Thyroid gland (tissue), 4 donors: Measurements from ENCODE around the gene CASP14. TPM values are rescaled to one million over a fixed set of nuclear protein-coding genes. Genes with fewer than 3 reads are reported as not detected.
A peak's percentile ranks its signal among the peaks of the same experiment; 100 is the strongest.

Experiments used
- DNase-seq, 2 donors: peaks; one replicate each; pipeline ENCODE4 v3.0.0-alpha.2; 2019
- H3K27ac ChIP-seq, 3 donors: fragments of 200-600 bp; sonication (generic); 1 replicate in 2 of 3; 2 replicates in 1 of 3; pipeline ENCODE4 v1.5.1; 2016 to 2019; ENCODE audit warnings: mild to moderate bottlenecking in 1 of 3, moderate library complexity in 1 of 3
- H3K27me3 ChIP-seq: fragments of 200-600 bp; sonication (generic); one replicate; pipeline ENCODE4 v1.5.1; 2019
- H3K36me3 ChIP-seq, 2 donors: fragments of 200-600 bp; sonication (generic); one replicate each; pipeline ENCODE4 v1.5.1; 2016 to 2019
- H3K4me1 ChIP-seq, 2 donors: fragments of 200-600 bp; sonication (generic); one replicate each; pipeline ENCODE4 v1.5.1; 2017 to 2019
- H3K4me3 ChIP-seq, 3 donors: fragments of 200-600 bp; sonication (generic); replicated peaks in 1 of 3; 1 replicate in 2 of 3; 2 replicates in 1 of 3; pipeline ENCODE4 v1.5.1; 2016; ENCODE audit warnings: mild to moderate bottlenecking in 1 of 3
- H3K9me3 ChIP-seq: fragments of 200-600 bp; sonication (generic); one replicate; pipeline ENCODE4 v1.5.1; 2017
- POLR2A ChIP-seq, 2 donors: fragments of 450-650 bp; IDR thresholded peaks; one replicate each; pipeline ENCODE4 v1.6.1; 2017; ENCODE audit warnings: antibody characterized with exemption in 2 of 2, mild to moderate bottlenecking in 2 of 2, moderate library complexity in 1 of 2
- WGBS, 2 donors: methylation state at CpG; one replicate each; pipeline ENCODE4 v1.1.5; 2017; 5-methylcytosine and 5-hydroxymethylcytosine counted together
- intact Hi-C: fragments of 100-400 bp; cut with DNase I; formaldehyde crosslinking; loops from one replicate; pipeline ENCODE4 v1.15.1; 2023
- total RNA-seq, 4 donors: library from RNA; depleted of rRNA; stranded (reverse); fragments of >200 nt; gene quantifications; one replicate each; pipeline ENCODE4 v1.2.3, GENCODE V29; 2016
- TF ChIP-seq, protein P1 (sequence below), 6 experiments: fragments of 200-600 bp in 3 of 6; fragments of 450-650 bp in 3 of 6; sonication (generic) in 3 of 6; IDR thresholded peaks; one replicate each; pipeline ENCODE4 v1.5.1; 2016 to 2019; ENCODE audit warnings: antibody characterized with exemption in 6 of 6, mild to moderate bottlenecking in 2 of 6, inconsistent platforms in 1 of 6, moderate library complexity in 1 of 6

Gene CASP14
- total RNA-seq, 4 donors from 2014 or later = not detected

- no peaks in the 10 kb centered on the region for H3K9me3 ChIP-seq
- H3K4me3 ChIP-seq = no peak overlapping the region
- no peak for DNase-seq
- no peaks in the 10 kb centered on the region for H3K36me3 ChIP-seq
- TF ChIP-seq POLR2A (IDR thresholded peaks at IDR 0.05) = no peak
- TF ChIP-seq, protein P1, sequence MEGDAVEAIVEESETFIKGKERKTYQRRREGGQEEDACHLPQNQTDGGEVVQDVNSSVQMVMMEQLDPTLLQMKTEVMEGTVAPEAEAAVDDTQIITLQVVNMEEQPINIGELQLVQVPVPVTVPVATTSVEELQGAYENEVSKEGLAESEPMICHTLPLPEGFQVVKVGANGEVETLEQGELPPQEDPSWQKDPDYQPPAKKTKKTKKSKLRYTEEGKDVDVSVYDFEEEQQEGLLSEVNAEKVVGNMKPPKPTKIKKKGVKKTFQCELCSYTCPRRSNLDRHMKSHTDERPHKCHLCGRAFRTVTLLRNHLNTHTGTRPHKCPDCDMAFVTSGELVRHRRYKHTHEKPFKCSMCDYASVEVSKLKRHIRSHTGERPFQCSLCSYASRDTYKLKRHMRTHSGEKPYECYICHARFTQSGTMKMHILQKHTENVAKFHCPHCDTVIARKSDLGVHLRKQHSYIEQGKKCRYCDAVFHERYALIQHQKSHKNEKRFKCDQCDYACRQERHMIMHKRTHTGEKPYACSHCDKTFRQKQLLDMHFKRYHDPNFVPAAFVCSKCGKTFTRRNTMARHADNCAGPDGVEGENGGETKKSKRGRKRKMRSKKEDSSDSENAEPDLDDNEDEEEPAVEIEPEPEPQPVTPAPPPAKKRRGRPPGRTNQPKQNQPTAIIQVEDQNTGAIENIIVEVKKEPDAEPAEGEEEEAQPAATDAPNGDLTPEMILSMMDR (IDR thresholded peaks at IDR 0.05) = no peak
- WGBS, 2 donors = 94% methylated on average over 3 of the region's 3 CpGs; no CpG with 5 or more reads in 1 of the 2 donors
- intact Hi-C loops = no loop called here
- H3K27ac ChIP-seq = no peak overlapping the region
- peaks cover 6 to 9% of the 10 kb centered on the region in 2 donors for H3K4me1 ChIP-seq
- no peaks in the 10 kb centered on the region for H3K27me3 ChIP-seq
Observed at GRCh38 chr19:15105044-15105443, 55.8 kb downstream of the CASP14 start.

DNA sequence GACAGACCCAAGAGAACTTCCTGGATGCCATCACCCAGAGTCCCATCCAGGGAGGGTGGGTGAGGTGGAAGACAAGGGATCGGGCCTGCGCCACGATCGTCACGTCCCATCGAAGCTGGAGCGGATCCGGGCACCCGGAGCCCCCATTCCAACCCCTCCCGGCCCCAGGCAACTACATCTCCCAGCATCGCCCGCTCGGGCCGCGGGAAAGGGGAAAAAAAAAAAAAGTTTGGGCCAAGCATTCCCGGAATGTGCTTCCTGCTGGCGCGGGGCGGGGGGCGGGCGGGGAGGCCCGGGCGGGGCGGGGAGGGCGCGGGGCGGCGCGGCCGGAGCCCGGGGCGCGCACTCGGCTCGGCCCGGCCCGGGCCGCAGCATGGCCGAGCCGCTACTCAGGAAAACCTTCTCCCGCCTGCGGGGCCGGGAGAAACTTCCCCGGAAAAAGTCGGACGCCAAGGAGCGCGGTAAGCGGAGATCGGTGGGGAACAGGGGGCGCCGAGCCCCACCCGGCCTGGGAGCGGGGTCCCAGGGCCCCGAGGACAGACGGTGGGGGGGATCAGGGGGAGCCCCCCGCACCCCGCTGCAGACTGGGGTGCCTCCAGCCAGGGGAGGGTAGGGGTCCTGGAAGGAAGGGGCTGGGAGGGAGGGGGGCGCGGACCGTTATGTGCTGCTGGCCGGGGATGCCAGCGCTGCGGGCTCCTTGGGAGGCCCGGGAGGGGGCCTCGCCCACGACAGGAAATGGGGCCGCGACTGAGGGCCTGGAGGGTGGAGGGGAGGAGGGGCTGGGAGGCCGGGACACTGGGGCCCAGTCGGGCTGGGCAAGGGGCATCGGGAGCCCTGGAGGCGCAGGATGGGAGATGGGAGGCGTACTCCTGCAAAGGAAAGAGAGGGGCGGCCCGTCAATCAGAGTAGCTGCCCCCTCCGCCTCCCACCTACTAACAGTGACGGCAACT is 58.1 kb downstream of the CASP14 start, which contains the start of gene SYDE1:
SYDE1 (plus strand) TSS at position 341 of the 950 bp plus-strand sequence; CDS start at position 374, 33 bp downstream.
- peaks cover 6 to 9% of the 10 kb centered on the region in 2 donors for H3K4me1 ChIP-seq
- WGBS, 2 donors = 0 to 5% methylated on average over 20 to 39 of the region's 78 CpGs
- peak within 1 kb of the TSS; percentile 78 to 90 (median 88) for H3K27ac ChIP-seq
- peak; percentile 31 to 36 for DNase-seq
- H3K4me3 ChIP-seq = peak within 1 kb of the TSS in 2 of 3 donors; percentile 87 to 96
- TF ChIP-seq POLR2A (IDR thresholded peaks at IDR 0.05) = peak in 1 of 2 donors; percentile 25
- TF ChIP-seq, protein P1 (IDR thresholded peaks at IDR 0.05) = no peak
- no peaks in the 10 kb centered on the region for H3K9me3 ChIP-seq
- intact Hi-C loops = no loop called here
- peaks cover 3 to 5% of the 10 kb centered on the region in 2 donors for H3K36me3 ChIP-seq
- no peaks in the 10 kb centered on the region for H3K27me3 ChIP-seq

Other genes with a start within 250 kb of the CASP14 start
- not detected for gene OR7A5, start 214.3 kb upstream of the CASP14 start, total RNA-seq
- gene OR7C1, start 214.3 kb upstream of the CASP14 start, total RNA-seq = under 1 TPM in 1 of 4 donors, not detected in 3; under 0.01 TPM
- not detected for gene OR7A10, start 200.6 kb upstream of the CASP14 start, total RNA-seq
- gene OR7A17, start 163.3 kb upstream of the CASP14 start, total RNA-seq = not detected
- gene OR7C2, start 108.0 kb upstream of the CASP14 start, total RNA-seq = not detected
- 1 to 10 TPM in 1 of 4 donors, under 1 TPM in 1, not detected in 2; 0.67 to 1.5 TPM for gene SLC1A6, start 69.6 kb upstream of the CASP14 start, total RNA-seq
- gene OR1I1, start 32.7 kb downstream of the CASP14 start, total RNA-seq = not detected
- 10 to 100 TPM; 12.6 to 17.9 (median 15.5) TPM for gene SYDE1, start 57.9 kb downstream of the CASP14 start, total RNA-seq
- 10 to 100 TPM; 10.9 to 53.9 (median 20.0) TPM for gene NOTCH3, start 151.5 kb downstream of the CASP14 start, total RNA-seq
- 1 to 10 TPM in 1 of 4 donors, under 1 TPM in 1, not detected in 2; 0.59 to 1.1 TPM for gene EPHX3, start 183.0 kb downstream of the CASP14 start, total RNA-seq